Cerebellar nuclear complex (tissue), 1 donor: ENCODE data around the gene FRK.
"Not testable (repeated sequence)": the region's sequence is repeated elsewhere in the genome, so short reads cannot be mapped to it uniquely, and the experiment has no call there.

Experiments
- DNase-seq, 2 experiments: peaks; one replicate each; lab custom pipeline; 2025; lab: John Stamatoyannopoulos, UW

The FRK gene

DNA sequence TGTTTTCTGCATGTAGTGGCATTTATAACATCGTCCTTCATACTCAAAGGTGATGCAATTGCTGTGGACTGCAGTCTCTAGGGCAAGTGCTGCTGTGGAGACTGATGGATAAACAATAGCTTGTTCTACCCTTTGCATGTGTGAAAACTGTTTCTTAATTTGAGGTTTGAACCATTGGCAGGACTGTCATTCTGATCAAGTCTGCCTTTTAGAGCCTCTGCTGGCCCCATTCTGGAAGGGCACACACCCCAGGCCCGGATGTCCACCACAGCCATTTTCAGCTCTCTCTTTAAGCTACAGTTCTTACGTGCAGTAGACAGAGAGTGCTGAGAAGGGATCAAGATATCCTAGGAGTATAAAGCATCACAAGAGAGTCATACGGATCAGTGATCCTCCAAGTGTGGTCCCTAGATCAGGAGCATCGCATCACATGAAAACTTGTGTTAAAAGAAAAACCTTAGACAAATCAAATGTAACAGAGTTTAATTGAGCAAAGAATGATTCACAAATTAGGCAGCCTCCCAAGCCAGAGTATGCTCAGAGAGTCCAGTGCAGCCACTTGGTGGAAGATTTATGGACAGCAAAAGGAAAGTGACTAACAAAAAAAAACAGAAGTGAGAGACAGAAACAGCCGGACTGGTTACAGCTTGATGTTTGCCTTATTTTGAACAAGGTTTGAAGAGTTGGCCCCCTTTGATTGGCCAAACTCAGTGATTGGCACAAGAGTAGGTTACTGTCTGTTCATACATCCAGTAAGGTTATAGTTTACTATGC lies 52.0 kb downstream of the FRK start:
- no peak for DNase-seq

DNA sequence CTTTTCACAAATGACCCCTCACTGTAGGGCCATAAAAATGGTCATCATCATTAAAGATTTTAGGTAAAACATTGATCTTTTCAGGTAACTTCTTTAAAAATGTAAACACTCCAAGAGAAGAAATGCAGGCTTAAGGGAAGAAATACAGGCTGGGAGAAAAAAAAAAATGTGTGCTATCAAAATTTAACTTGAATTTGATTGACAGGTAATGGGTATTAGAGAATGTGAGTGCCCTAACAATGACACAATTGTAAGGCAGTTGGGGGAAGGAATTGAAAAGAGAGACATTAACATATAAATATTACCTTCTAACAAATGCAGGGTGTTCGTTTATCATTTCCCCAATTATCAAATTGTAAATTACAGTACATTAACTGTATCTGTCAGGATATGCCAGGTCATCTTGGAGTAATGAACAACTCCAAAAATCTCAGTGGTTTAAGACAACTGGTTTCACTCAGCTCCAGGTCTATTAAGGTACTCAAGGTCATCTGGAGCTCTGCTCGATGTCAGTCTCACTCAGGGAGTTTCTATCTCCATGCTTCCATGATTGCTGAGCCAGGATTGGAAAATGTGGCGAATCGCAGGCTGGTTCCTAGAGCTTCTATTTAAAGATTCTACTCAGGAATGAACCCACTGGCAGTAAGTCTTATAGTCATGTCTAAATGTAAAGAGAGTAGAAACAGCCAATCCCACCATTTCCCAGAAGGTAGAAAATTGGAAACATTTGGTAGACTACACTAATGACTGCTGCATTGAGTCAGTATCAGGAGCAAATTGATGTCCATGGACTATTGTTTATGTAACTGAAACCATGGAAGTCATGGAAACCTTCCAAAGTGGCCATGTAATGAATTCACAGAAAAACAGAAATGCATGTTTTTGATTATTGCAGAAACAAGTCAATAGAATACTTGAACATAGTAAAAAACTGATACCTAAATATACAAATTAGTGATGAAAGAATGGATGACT lies 55.6 kb downstream of the FRK start:
- DNase-seq = no peak

GRCh38 chr6:116003668-116004067 lies 57.0 kb downstream of the FRK start:
- DNase-seq = no peak

DNA sequence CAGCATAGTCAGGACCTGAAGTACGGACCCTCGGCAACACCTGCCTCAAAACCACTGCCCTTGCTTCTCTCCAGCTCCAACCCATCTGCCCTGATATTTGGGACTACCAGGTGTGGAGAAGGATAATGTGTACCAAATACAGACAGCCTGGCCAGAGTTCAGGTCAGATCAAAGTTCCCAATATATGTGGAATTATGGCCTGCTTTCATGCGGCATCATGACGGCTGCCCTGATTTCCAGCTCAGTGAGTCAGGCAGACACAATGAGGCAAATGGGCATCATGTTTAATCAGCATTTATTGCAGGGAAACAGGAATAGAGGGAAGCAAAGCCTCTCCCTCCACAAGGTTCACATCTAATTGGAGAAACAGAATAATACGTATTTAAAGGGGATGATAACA lies 57.9 kb downstream of the FRK start:
- no peak for DNase-seq

GRCh38 chr6:115999235-115999634 lies 61.5 kb downstream of the FRK start:
- no peak for DNase-seq

DNA sequence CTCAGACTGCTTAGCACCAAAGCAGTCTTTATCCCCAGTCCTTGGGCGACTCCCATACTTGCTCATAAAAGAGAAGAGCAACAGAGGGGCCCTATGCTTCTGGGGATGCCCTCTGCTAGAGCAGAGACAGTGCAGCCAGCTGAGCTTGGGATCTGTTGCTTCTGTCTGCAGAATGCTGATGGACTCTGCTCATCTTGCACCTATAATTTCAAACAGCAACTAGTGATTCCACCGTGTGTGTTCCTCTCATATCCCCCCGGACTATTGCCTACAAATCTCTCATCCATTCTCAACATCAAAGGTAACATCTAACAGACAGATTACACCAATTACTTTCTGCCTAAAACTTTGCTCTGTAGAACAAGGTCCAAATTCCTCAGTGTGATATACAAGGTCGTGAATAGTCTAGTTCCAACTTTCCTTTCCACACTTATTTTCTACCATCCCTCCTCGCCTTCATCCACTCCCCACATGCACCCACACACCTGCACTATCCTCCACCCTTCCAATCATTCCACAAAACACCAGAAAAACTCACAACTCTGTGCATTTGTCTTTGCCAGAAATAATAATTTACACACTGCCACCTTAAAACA lies 62.6 kb downstream of the FRK start:
- no peak for DNase-seq

DNA sequence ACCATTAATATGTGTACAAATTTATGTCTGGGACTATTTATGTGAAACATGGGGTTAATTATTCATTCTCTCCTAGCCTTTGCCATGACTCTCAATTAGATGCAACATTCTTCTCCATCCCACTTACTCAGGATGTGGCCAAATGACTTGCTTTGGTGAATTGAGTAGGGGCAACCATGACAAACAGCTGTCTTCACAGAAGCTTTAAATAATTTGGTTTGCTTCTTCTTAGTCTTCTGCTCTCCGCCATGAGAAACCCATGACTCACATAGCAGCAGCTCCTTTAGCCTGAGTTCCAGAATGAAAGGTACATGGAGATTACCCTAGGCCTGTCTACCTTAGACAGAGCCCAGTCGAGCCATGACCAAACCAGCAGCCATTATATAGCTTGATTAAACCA lies 74.7 kb downstream of the FRK start:
- no peak for DNase-seq

DNA sequence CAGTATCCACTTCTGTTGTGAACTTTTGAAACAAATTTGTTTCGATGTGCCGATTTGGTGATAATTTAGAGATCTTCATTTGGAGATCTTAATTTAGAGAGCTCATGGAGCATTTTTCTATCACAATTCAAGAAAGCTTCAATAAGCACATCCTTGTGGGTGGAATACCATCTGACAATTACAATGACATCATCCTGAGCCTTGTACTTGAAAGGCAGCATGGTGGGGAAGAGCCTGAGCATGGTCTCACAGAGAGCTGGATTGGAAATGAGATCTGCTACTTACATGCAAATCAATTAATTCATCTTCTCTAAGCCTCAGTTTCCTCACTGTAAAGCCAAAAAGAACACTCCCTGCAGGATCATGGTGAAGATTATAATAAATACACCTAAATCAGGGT lies 75.9 kb downstream of the FRK start:
- DNase-seq = no peak

DNA sequence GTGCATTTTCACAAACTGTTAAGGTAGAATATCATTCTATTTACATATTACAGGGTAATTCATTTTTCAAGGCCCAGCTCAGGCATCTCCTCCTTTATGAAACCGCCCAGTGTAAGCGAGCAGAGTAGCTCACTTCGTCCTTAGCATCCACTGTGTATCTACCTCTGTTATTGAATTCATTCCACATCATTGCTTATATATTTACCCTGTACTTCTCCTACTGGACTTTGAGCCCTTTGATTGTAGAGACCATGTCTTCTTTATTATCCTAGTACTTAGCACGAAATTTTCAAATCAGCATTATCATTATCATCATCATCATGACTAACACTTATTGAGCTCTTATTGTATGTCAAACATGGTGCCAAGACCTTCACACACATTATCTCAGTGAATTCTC lies 76.7 kb downstream of the FRK start:
- DNase-seq = no peak

GRCh38 chr6:115982453-115982852 lies 78.2 kb downstream of the FRK start:
- no peak for DNase-seq

DNA sequence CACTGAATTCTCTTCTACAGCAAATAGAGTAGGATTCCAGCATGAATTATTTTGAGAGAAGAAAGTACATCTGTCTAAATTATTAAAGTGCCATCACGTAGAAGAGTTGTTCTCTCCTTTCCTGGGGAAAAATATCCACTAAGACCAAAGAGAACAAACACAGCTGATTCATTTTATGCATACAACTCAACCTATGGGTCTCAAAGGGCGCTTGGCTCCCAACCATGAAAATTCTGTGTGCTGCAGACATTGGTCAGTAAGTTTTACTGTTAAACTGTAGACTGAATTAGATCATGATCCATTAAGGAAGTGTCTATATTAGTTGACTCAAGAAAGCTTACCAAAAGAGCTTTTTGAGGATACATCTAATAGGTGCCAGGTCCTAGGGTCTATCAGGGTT lies 83.5 kb downstream of the FRK start:
- no peak for DNase-seq

GRCh38 chr6:115976321-115976870 lies 84.3 kb downstream of the FRK start:
- DNase-seq = no peak

DNA sequence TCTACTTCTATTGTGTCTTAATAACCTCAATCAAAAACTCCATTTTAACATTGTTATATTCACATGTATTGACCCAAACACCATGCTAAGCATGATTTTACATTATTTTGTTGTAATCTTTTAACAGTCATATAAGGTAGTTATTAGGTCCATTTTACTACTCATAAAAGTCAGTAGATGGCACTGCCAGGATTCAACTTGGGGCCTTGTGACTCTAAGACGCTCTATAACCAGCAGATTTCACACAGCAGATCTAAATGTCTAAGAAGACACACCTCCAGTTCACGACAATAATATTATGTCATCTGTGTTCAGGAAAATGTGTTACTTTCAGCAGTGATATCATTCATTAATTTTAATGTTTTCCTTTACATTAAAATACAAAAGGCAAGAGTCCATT lies 88.0 kb downstream of the FRK start:
- no peak for DNase-seq

- DNase-seq = no peak
These were observed 88.9 kb downstream of the FRK start for GRCh38 chr6:115971785-115972184.

DNA sequence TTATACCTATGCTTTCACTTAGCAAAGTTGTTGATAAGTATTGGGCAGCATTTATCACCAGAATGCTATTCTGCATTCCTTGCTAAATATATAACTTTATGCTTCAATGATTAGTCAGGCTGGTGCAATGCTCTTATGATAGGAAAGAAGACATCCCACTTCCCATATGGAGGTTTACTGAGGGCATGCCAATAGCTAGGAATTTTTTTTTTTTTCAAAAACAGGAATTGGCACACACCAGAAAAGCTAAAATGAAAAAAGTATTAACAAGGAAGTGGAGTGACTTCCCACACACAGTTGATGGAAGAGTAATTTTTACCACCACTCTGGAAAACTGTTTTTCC lies 90.8 kb downstream of the FRK start:
- DNase-seq = no peak

- no peak for DNase-seq
These were observed 91.3 kb downstream of the FRK start for GRCh38 chr6:115969207-115969929.

- DNase-seq = not testable (repeated sequence)
These were observed 100.4 kb downstream of the FRK start for GRCh38 chr6:115960286-115960685.

DNA sequence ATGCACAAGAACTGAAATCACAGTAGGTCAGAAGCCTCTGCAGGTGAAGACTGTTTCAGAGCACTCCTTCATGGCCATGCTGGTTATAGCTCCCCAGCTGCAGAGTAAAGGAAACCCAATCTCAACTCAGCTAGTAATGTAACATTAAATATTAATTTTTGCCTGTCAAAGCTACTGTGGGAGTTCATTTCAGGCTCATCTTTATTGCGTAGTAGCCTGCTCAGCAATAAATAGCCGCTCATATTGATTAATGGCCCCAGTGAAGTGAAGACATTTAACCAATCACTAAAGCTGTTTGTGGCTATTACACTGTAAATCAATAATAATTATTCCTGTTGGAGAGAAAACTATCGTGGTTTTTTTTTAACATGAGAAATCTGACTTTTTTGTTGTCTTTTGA lies 101.7 kb downstream of the FRK start:
- DNase-seq = no peak

- no peak for DNase-seq
These were observed 106.0 kb downstream of the FRK start for GRCh38 chr6:115954740-115955139.

GRCh38 chr6:115948751-115949150 lies 111.9 kb downstream of the FRK start:
- DNase-seq = no peak

- DNase-seq = no peak
These were observed 112.6 kb downstream of the FRK start for GRCh38 chr6:115947966-115948541.

DNA sequence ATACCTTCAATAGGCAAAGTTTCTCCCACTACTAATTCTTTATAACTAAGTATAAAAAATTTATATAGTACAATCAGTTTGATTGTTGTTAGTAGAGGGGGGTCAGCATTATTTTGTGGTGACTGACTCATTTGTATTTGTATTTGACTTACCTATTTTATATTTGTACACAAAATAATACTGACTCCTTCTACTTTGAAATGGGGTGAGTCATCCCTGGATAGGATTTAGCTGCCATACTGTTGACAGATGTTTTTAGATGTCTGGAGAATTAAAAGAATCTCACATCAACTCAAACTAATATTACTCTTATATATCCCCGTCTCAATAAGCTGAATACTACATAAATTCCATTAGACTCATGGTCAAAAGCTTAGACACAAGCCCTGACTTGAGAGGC lies 114.9 kb downstream of the FRK start:
- DNase-seq = no peak
